ENCODE data around the gene ADCY9.
A peak's percentile ranks its signal among the peaks of the same experiment; 100 is the strongest.

The ADCY9 gene

DNA sequence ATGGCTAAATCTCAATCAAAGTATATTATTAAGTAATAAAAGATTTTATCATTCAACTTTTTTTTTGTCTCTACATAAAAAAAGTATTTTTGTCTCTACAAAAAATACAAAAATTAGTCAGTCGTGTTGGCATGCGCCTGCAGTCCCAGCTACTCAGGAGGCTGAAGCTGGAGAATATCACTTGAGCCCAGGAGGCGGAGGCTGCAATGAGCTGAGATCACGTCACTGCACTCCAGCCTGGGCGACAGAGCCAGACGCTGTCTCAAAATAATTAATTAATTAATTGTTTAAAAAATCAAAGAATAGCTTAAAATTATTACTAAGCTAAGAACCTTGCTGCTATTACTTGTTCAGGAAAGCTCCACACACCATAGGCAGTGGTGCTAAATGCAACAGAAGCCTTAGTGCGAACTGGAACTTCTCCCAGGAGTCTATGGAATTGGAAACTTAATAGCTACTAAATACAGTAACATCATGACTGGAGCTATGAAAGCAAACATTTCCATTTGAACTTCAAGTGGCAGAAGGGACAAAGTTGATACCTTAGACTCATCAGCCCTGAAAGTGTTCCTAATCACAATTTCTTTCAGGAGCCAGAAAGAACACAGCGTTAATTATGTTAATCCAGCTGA, 22.6 kb downstream of the ADCY9 start:
- Mint-ChIP-seq H3K4me1 (ENCODE audit: low read depth) (peaks cover 2% of the 10 kb centered on the region), H3K9me3 (no peaks in the 10 kb centered on the region), H3K4me3 (no peak overlapping the region), H3K36me3 (ENCODE audit: low read depth) (no peaks in the 10 kb centered on the region), H3K27ac (no peak overlapping the region), H3K27me3 (ENCODE audit: low read depth) (no peaks in the 10 kb centered on the region)
- DNase-seq (ENCODE audit: low spot score): no peak

DNA sequence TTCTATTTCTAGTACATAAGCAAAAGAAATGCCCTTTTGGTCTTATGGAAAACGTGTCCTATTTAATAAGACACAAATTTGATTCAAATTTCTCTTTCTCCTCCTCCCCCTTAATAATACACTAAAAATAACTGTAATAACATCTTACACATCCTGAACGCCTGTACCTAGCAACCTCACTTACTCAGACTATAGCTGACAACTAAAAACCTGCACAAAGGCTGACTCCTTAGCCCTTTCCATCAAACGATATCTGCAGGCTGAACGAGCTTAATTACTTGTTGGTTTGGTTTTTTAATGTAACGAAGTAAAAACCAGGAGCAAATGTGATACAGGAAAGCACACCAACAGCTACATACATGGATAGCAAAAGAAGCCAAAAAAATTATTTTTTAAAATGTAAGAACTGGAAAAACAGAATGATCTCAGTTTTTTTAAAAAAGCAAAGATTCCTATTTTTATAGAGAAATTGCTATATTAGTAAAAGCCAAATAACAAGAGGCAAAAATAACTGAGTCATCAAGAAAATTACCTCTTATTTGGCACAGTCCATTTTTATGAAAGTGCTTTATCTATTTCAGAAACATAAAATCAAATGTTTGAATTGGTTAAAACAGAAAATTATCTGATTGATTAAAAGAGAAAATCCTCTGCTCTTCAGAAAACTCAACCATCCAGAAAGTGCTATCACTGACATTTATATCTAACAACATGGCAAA, 23.5 kb downstream of the ADCY9 start:
- no peak for DNase-seq (ENCODE audit: low spot score)
- H3K4me1 Mint-ChIP-seq (ENCODE audit: low read depth): peaks cover 2% of the 10 kb centered on the region
- no peaks in the 10 kb centered on the region for H3K36me3 Mint-ChIP-seq (ENCODE audit: low read depth)
- H3K27ac Mint-ChIP-seq: no peak overlapping the region
- no peaks in the 10 kb centered on the region for H3K9me3 Mint-ChIP-seq
- no peaks in the 10 kb centered on the region for H3K27me3 Mint-ChIP-seq (ENCODE audit: low read depth)
- no peak overlapping the region for H3K4me3 Mint-ChIP-seq

DNA sequence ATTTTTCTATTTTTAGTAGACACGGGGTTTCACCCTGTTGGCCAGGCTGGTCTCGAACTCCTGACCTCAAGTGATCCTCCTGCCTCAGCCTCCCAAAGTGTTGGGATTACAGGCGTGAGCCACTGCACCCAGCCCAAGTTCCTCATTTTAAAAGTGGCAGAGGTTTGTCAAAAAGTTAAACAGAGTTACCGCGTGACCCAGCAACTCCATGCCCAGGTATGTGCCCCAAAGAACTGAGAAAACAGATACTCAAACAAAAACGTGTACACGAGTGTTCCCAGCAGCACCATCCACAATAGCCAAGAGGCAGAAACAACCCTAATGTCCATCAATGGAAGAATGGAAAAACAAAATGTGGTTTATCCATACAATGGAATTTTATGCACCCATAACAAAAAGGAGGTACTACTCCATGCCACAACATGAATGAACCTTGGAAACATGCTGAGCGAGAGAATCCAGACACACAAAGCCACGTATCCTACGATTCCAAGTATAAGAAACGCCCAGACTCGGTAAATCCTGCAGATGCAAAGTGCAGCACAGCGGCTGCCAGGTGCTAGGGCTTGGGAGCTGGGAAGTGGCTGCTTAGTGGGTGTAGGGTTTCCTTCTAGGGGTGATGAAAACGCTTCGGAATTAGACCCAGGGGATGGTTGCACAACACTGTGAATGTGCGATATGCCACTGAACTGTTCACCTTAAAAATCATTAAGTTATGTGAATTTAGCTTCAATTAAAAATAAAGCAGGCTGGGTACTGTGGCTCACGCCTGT, 24.8 kb downstream of the ADCY9 start:
- Mint-ChIP-seq H3K4me1 (ENCODE audit: low read depth) (peaks cover 2% of the 10 kb centered on the region), H3K27me3 (ENCODE audit: low read depth) (no peaks in the 10 kb centered on the region), H3K36me3 (ENCODE audit: low read depth) (no peaks in the 10 kb centered on the region), H3K4me3 (no peak overlapping the region), H3K9me3 (no peaks in the 10 kb centered on the region), H3K27ac (no peak overlapping the region)
- no peak for DNase-seq (ENCODE audit: low spot score)

DNA sequence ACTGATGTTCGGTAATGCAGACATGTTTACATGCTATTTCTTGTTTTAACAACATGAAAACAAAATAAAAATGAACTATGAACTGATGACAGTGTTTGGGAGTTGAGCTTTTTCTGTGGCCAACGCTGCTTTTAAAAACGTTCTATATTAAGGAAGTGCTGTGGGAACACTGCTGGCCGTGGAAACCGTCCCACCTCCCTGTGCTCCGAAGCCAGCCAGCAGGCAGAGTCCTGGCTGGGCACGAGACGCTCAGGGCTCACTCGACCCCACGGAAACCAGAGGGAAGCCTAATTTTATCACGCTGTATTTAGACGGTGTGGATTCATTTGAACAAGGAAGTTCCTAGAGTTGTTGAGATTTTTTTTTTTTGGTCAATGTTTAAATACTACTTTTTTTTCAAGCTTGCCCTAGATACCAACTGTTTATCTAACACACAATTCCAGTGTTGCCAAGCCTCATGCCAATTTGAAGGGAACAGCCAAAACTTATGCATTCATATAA, 25.8 kb downstream of the ADCY9 start:
- H3K27me3 Mint-ChIP-seq (ENCODE audit: low read depth): no peaks in the 10 kb centered on the region
- no peak overlapping the region for H3K27ac Mint-ChIP-seq
- H3K4me3 Mint-ChIP-seq: no peak overlapping the region
- no peak for DNase-seq (ENCODE audit: low spot score)
- no peaks in the 10 kb centered on the region for H3K36me3 Mint-ChIP-seq (ENCODE audit: low read depth)
- no peaks in the 10 kb centered on the region for H3K9me3 Mint-ChIP-seq
- no peaks in the 10 kb centered on the region for H3K4me1 Mint-ChIP-seq (ENCODE audit: low read depth)

DNA sequence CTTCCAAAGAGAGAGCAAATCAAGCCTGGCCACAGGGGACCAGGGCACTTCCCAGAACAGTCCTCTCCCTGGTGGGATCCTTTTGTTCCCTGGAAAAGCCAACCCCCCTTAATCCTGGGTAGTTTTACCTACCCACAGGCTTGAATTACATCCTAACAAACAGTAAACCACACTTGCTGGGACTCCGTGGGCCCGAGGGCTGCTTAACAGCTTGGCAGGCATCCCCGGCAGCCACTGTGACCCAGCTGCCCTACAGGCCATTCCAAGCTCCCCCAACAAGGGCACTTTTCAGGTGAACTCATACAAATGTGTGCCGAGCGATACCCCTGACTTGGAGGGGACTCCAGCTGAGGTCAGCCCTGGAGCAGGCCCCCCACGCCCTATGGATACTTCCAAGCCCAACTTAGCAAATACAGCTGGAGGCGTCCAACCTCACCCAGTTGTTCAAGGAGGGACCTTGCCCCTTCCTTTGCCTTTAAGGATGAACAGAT, 26.4 kb downstream of the ADCY9 start:
- H3K27ac Mint-ChIP-seq: no peak overlapping the region
- no peak overlapping the region for H3K4me3 Mint-ChIP-seq
- H3K4me1 Mint-ChIP-seq (ENCODE audit: low read depth): peaks cover 1% of the 10 kb centered on the region
- H3K36me3 Mint-ChIP-seq (ENCODE audit: low read depth): no peaks in the 10 kb centered on the region
- DNase-seq (ENCODE audit: low spot score): no peak
- no peaks in the 10 kb centered on the region for H3K27me3 Mint-ChIP-seq (ENCODE audit: low read depth)
- no peaks in the 10 kb centered on the region for H3K9me3 Mint-ChIP-seq

DNA sequence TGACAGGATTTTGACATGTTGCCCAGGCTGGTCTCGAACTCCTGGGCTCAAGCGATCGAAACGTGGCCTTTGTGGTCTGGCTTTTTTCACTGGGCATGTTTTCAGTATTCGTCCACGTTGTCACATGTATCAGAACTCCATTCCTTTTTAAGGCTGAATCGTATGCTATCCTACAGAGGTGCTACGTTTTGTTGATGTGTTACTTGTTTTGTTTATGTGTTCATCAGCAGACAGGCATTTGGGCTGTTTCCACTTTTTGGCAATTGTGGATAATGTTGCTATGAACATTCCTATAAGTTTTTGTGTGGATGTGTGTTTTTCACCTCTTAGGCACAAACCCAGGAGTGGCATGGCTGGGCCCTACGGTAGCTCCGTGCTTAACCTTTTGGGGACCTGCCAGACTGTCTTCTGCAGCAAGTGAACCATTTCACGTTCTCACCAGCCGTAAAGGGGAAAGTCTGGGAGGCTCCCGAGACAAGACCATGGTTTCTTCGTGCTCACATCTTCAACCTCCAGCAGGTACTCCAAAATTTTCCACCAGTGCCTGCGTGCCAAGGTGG, 26.9 kb downstream of the ADCY9 start:
- DNase-seq (ENCODE audit: low spot score): no peak
- Mint-ChIP-seq H3K36me3 (ENCODE audit: low read depth) (no peaks in the 10 kb centered on the region), H3K27ac (no peak overlapping the region), H3K9me3 (no peaks in the 10 kb centered on the region), H3K4me3 (no peak overlapping the region), H3K27me3 (ENCODE audit: low read depth) (no peaks in the 10 kb centered on the region), H3K4me1 (ENCODE audit: low read depth) (peaks cover 3% of the 10 kb centered on the region)

DNA sequence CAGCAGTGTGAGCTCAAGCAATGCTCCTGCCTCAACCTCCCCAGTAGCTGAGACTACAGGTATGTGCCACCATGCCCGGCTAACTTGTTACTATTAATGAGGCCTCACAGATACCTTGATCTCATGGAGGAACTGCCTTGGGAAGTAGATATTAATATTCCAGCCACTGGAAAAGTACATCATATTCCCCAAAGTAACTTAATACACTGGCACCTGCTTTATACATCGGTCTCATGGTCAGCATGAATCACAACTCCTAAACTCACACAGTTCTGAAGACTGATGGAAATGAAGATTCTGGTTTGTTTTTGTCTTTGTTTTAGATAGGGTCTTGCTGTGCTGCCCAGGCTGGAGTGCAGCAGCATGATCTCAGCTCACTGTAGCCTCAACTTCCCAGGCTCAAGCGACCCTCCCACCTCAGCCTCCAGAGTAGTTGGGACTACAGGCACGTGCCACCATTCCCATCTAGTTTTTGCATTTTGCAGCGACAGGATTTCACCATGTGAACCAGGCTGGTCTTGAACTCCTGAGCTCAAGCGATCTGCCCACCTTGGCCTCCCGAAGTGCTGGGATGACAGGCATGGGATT, 28.2 kb downstream of the ADCY9 start:
- H3K4me3 Mint-ChIP-seq: no peak overlapping the region
- no peaks in the 10 kb centered on the region for H3K27me3 Mint-ChIP-seq (ENCODE audit: low read depth)
- H3K4me1 Mint-ChIP-seq (ENCODE audit: low read depth): peaks cover 3% of the 10 kb centered on the region
- no peak overlapping the region for H3K27ac Mint-ChIP-seq
- H3K9me3 Mint-ChIP-seq: no peaks in the 10 kb centered on the region
- no peak for DNase-seq (ENCODE audit: low spot score)
- H3K36me3 Mint-ChIP-seq (ENCODE audit: low read depth): no peaks in the 10 kb centered on the region

DNA sequence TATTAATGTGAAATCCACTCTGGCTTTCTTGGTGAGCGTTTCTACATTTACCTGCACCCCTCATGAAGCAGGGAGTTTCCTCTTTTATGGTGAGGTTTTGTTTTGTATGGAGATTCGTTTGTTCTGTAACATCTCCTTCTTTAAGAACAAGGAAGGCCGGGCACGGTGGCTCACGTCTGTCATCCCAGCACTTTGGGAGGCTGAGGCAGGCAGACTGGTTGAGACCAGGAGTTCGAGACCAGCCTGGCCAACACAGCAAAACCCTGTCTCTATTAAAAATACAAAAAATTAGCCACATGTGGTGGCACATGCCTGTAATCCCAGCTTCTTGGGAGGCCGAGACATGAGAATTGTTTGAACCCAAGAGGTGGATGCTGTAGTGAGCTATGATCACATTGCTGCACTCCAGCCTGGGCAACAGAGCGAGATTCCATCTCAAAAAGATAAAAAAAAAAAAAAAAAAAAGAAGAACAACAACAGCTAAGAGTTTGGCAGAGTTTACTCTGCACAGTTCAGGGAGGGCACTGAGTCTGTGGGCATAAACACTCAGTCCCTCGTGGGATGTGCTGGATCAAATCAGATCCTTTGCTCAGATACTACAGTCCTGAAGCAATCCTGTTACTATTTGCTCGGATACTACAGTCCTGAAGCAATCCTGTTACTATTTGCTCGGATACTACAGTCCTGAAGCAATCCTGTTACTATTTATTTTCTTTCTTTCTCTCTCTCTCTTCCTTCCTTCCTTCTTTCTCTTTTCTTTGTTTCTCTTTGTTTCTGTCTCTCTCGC, 28.9 kb downstream of the ADCY9 start:
- H3K4me1 Mint-ChIP-seq (ENCODE audit: low read depth): peaks cover 10% of the 10 kb centered on the region
- H3K27ac Mint-ChIP-seq: no peak overlapping the region
- DNase-seq (ENCODE audit: low spot score): no peak
- no peaks in the 10 kb centered on the region for H3K9me3 Mint-ChIP-seq
- no peaks in the 10 kb centered on the region for H3K36me3 Mint-ChIP-seq (ENCODE audit: low read depth)
- no peak overlapping the region for H3K4me3 Mint-ChIP-seq
- H3K27me3 Mint-ChIP-seq (ENCODE audit: low read depth): no peaks in the 10 kb centered on the region

DNA sequence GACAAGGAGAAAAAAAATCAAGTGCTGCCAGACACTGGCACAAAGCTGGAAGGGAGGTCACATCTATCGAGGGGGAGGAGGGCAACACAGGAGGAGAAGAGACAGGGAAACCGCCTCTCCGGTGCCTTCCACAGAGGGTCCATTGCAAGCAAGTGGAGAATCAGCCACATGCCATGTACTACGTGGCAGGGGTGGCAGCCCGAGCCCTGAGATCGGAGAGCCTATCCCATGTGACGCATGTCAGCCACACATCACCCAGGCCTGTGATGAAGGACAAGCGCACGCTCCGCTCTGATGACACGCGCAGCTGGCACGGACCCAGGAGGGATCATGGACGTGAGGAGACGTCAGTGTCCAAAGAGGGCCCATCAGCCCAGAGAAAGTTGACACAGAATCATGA, 30.1 kb downstream of the ADCY9 start:
- no peak overlapping the region for H3K4me3 Mint-ChIP-seq

DNA sequence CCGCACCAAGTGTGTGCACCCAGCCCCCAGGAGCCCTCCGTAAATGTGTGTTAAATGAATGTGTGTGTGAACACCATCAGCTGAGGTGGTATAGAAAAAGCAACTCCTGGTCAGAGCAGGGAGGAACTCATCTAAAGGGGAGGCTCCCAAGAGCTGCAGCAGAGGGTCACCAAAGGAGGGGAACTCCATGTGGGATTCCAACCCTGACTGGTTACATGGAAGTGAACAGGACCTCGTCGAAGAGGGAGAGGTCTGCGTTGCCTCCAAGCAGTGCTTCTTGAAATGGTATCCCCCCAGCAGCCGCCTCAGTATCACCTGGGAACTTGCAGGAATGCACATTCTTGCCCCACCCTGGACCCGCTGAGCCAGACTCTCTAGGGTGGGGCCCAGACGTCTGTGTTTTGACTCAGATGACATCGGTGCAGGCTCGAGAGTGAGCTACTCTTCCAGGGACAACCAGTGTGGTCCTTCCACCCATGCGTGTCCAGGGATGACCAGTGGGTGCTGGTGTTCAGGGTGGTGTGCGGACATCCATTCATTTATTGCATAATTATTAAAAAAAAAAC, 30.8 kb downstream of the ADCY9 start:
- H3K27ac Mint-ChIP-seq: no peak overlapping the region
- H3K9me3 Mint-ChIP-seq: no peaks in the 10 kb centered on the region
- no peak for DNase-seq (ENCODE audit: low spot score)
- no peak overlapping the region for H3K4me3 Mint-ChIP-seq
- H3K36me3 Mint-ChIP-seq (ENCODE audit: low read depth): no peaks in the 10 kb centered on the region
- H3K4me1 Mint-ChIP-seq (ENCODE audit: low read depth): peaks cover 25% of the 10 kb centered on the region
- no peaks in the 10 kb centered on the region for H3K27me3 Mint-ChIP-seq (ENCODE audit: low read depth)

More for the DNA sequence above, 30.1 kb downstream of the ADCY9 start:
- no peak for DNase-seq (ENCODE audit: low spot score)
- Mint-ChIP-seq H3K36me3 (ENCODE audit: low read depth) (no peaks in the 10 kb centered on the region), H3K27me3 (ENCODE audit: low read depth) (no peaks in the 10 kb centered on the region), H3K27ac (no peak overlapping the region), H3K4me1 (ENCODE audit: low read depth) (peaks cover 21% of the 10 kb centered on the region), H3K9me3 (no peaks in the 10 kb centered on the region)

DNA sequence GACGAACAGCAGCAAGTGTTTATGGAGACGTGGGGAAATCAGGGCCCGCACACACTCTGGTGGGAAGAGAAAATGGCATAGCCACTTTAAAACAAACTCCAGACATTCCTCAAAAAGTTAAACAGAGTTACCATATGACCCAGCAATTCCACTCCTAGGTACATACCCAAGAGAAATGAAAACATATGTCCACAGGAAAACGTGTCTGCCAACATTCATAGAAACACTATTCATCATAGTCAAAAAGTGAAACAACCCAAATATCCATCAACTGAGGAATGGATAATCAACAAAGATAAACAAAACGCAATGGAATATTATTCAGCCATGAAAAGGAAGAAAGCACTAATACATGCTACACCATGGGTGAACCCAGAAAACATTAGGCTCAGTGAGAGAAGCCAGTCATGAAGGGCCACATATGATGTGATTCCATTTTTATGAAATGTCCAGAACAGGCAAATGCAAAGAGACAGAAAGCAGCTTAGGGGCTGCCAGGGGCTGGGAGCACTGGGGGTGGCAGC, 32.8 kb downstream of the ADCY9 start:
- no peaks in the 10 kb centered on the region for H3K27me3 Mint-ChIP-seq (ENCODE audit: low read depth)
- H3K4me3 Mint-ChIP-seq: no peak overlapping the region
- no peak for DNase-seq (ENCODE audit: low spot score)
- no peaks in the 10 kb centered on the region for H3K36me3 Mint-ChIP-seq (ENCODE audit: low read depth)
- H3K4me1 Mint-ChIP-seq (ENCODE audit: low read depth): peaks cover 27% of the 10 kb centered on the region
- peak overlapping the region; percentile 9 for H3K27ac Mint-ChIP-seq
- no peaks in the 10 kb centered on the region for H3K9me3 Mint-ChIP-seq

DNA sequence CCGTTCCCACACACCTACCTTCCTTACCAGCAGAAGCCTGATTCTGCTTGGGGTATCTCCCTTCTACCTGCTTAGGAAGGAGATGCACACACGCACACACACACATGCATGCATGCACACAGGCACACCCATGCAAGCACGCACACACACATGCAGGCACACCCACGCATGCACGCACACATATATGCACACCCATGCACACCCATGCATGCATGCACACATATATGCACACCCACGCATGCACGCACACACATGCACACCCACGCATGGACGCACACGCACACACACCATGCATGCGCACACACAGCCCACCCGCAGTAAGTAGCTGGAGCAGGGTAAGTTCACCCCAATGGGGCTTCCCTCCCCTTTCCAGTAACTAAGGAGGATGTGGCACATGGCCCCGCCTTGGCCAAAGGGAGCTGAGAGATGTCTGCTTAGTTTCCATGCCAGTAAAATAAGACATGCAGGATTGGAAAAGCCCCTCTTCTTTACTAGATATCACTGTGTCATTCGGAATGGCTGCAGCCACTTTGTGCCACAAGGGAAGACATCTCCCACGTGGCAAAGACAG, 33.7 kb downstream of the ADCY9 start:
- Mint-ChIP-seq H3K9me3 (no peaks in the 10 kb centered on the region), H3K27me3 (ENCODE audit: low read depth) (no peaks in the 10 kb centered on the region), H3K4me3 (no peak overlapping the region), H3K36me3 (ENCODE audit: low read depth) (no peaks in the 10 kb centered on the region), H3K27ac (no peak overlapping the region), H3K4me1 (ENCODE audit: low read depth) (peaks cover 27% of the 10 kb centered on the region)
- DNase-seq (ENCODE audit: low spot score): no peak
